Nephron (organoid): ENCODE data around the gene SLC22A23.

Experiments
- H3K27ac Mint-ChIP-seq, 3 experiments: 2 replicates each; pipeline ENCODE4 v1.8.0; 2020; ENCODE audit warnings: mixed read lengths in 3 of 3, mild to moderate bottlenecking in 2 of 3, moderate library complexity in 1 of 3
- H3K27me3 Mint-ChIP-seq: 2 replicates; pipeline ENCODE4 v1.8.0; 2021; ENCODE audit warnings: low read depth, mild to moderate bottlenecking, moderate library complexity, mixed read lengths
- H3K36me3 Mint-ChIP-seq: 2 replicates; pipeline ENCODE4 v1.8.0; 2020; ENCODE audit warnings: low read depth, mixed read lengths
- H3K4me1 Mint-ChIP-seq: 2 replicates; pipeline ENCODE4 v1.8.0; 2020; ENCODE audit warnings: mixed read lengths
- H3K4me3 Mint-ChIP-seq, 3 experiments: 2 replicates each; pipeline ENCODE4 v1.8.0; 2020; ENCODE audit warnings: mild to moderate bottlenecking in 3 of 3, mixed read lengths in 3 of 3, moderate library complexity in 2 of 3
- H3K9me3 Mint-ChIP-seq: 2 replicates; pipeline ENCODE4 v1.8.0; 2020; ENCODE audit warnings: mixed read lengths
- TF ChIP-seq, protein P1 (sequence below), 3 experiments: fragments of 200-600 bp; sonication (generic); IDR thresholded peaks; one replicate each; pipeline ENCODE4 v1.5.0; 2021; ENCODE audit warnings: antibody characterized with exemption in 3 of 3; ENCODE audit not compliant: unreplicated experiment in 3 of 3

SLC22A23 gene

DNA sequence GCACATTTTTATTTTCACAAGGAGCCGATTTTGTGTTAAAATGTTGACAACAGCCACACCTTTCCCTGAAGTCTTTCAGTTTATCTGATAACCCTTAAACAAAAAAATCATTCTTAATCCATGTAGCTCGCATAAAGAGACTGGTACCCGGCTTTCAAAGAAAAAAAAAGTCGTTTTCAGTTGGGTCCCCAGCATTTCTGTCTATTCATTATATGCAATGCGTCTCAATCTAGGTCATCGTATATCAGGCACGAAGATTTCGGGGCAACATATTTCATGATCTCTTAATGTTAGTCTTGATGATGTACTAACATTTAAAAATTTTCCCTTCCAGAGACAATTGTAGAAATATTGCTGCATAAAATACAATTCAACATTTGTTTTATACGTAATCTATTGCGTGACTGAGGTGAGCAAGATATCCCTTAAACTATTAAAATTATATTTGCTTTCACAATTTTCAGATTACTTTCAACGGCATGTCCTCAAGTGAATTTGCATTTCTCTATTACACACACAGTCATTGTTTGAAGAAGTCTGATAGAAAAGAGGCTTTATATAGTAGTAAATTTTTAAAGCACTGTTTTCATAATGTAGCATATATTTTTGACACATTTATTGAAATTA lies 226.5 kb downstream of the SLC22A23 start:
- TF ChIP-seq, protein P1, sequence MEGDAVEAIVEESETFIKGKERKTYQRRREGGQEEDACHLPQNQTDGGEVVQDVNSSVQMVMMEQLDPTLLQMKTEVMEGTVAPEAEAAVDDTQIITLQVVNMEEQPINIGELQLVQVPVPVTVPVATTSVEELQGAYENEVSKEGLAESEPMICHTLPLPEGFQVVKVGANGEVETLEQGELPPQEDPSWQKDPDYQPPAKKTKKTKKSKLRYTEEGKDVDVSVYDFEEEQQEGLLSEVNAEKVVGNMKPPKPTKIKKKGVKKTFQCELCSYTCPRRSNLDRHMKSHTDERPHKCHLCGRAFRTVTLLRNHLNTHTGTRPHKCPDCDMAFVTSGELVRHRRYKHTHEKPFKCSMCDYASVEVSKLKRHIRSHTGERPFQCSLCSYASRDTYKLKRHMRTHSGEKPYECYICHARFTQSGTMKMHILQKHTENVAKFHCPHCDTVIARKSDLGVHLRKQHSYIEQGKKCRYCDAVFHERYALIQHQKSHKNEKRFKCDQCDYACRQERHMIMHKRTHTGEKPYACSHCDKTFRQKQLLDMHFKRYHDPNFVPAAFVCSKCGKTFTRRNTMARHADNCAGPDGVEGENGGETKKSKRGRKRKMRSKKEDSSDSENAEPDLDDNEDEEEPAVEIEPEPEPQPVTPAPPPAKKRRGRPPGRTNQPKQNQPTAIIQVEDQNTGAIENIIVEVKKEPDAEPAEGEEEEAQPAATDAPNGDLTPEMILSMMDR (IDR thresholded peaks at IDR 0.05; ENCODE audit: unreplicated experiment in 3 of 3): no peak
- H3K27ac Mint-ChIP-seq: peak overlapping the region; percentile 86 to 95 (median 92)
- no peaks in the 10 kb centered on the region for H3K9me3 Mint-ChIP-seq
- peaks cover 7% of the 10 kb centered on the region for H3K36me3 Mint-ChIP-seq
- peaks cover 84% of the 10 kb centered on the region for H3K27me3 Mint-ChIP-seq
- peaks cover 49% of the 10 kb centered on the region for H3K4me1 Mint-ChIP-seq
- peak overlapping the region; percentile 90 to 92 (median 91) for H3K4me3 Mint-ChIP-seq

DNA sequence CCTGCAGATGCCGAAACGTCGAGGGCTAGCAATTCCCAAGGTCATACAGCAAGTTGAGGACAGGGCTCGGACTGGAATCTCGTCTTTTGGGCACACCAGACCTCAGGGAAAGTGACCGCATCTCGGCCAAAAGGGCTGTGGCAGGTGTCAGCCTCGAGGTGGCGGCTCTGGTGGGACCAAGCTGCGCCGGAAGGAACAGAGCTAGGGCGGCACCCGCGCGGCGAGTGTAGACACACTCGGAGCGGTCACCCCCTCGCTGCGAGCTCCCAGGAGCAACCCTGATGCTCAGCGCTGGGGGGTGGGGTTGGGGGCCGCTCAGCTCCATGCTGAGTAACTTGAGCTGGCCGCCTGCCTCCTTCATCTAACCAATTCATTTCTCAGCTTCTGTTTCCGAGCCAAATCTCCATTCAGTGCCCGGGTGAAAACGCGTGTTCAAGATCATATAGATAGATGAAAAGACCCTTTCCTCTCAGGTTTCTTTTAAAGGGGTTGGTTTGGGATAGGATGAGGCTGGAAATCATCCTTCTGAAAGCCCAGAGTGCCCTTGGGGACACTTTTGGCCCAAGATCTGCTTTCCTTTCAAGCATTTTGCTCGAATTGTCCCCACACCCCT lies 227.2 kb downstream of the SLC22A23 start:
- Mint-ChIP-seq H3K27me3 (peaks cover 82% of the 10 kb centered on the region), H3K9me3 (no peaks in the 10 kb centered on the region), H3K4me3 (peak overlapping the region; percentile 90 to 92 (median 91)), H3K36me3 (peaks cover 8% of the 10 kb centered on the region), H3K27ac (peak overlapping the region in 2 of 3 experiments; percentile 55 to 64), H3K4me1 (peaks cover 49% of the 10 kb centered on the region)
- TF ChIP-seq, protein P1 (IDR thresholded peaks at IDR 0.05; ENCODE audit: unreplicated experiment in 3 of 3): no peak

DNA sequence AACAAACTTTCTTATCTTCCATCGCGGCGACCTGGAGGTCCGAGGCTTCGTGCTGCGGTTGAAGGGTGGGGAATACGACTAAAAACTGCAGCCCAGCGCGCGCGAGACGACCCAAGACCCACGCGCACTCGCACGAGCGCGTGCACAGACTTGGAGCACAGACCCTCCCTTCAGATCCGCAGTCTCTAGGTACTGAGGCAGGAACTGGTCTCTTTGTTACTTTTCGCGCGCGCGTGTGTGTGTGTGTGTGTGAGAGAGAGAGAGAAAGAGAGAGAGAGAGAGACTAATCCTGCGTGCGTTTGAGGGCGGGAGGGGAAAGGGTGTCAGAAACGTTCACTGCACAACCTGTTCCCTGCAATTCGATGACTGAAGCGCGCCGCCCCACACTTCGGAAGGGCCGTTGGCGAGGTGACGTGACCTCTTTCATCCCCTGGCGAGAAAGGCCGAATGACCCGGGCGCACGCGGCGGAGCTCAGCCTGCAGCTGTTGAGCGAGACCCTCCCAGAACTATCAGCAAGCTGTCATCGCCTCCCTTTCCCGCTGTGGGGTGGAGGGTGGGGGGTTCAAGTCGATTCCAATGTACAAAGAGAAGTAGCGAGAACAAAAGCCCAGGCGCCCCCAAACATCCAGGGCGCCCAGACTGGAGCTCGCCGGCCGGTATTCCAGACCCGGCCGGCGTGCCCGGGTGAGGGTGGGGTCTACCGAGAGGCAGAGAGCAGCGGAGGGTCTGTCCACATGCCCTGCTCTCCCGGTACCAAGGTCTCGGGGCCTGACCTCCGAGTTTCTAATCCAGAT lies 227.9 kb downstream of the SLC22A23 start:
- no peaks in the 10 kb centered on the region for H3K9me3 Mint-ChIP-seq
- H3K4me1 Mint-ChIP-seq: peaks cover 56% of the 10 kb centered on the region
- peak overlapping the region; percentile 90 to 92 (median 91) for H3K4me3 Mint-ChIP-seq
- H3K27ac Mint-ChIP-seq: peak overlapping the region; percentile 83 to 93 (median 91)
- H3K36me3 Mint-ChIP-seq: peaks cover 15% of the 10 kb centered on the region
- TF ChIP-seq, protein P1 (IDR thresholded peaks at IDR 0.05; ENCODE audit: unreplicated experiment in 3 of 3): no peak
- H3K27me3 Mint-ChIP-seq: peaks cover 81% of the 10 kb centered on the region

DNA sequence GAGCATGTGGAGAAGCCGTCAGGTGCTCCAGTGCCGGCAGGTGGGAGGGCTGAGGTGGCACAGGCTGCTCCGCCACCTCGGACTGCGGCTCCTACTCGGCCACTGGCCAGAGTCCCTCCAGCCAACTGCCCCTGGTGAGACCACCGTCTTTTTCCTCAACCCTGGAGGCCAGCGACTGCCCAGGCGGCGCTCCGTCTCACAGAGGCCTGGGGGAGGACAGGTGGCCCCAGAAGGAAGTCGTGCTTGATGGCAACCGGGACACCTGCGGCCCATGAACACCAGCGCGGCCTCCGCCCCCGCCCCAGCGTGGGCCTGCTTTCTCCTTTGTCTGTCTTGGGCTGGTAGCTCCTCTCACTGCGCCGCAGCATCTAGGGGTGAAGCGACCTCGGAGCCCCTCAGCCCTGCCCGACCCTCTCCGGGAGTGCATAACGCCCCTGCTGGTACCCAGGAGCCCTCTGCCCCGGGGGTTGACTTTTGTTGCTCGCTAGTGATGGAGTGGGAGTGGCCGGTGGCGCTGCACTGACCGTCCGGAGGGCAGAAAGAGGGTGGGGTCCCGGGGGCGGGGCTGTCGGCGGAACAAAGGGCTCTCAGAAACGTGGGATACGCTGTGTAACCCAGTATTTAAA lies 228.7 kb downstream of the SLC22A23 start:
- Mint-ChIP-seq H3K4me1 (peaks cover 53% of the 10 kb centered on the region), H3K4me3 (peak overlapping the region; percentile 90 to 92 (median 91)), H3K27ac (peak overlapping the region in 2 of 3 experiments; percentile 83 to 93), H3K27me3 (peaks cover 77% of the 10 kb centered on the region), H3K9me3 (no peaks in the 10 kb centered on the region), H3K36me3 (peaks cover 21% of the 10 kb centered on the region)
- TF ChIP-seq, protein P1 (IDR thresholded peaks at IDR 0.05; ENCODE audit: unreplicated experiment in 3 of 3): no peak

DNA sequence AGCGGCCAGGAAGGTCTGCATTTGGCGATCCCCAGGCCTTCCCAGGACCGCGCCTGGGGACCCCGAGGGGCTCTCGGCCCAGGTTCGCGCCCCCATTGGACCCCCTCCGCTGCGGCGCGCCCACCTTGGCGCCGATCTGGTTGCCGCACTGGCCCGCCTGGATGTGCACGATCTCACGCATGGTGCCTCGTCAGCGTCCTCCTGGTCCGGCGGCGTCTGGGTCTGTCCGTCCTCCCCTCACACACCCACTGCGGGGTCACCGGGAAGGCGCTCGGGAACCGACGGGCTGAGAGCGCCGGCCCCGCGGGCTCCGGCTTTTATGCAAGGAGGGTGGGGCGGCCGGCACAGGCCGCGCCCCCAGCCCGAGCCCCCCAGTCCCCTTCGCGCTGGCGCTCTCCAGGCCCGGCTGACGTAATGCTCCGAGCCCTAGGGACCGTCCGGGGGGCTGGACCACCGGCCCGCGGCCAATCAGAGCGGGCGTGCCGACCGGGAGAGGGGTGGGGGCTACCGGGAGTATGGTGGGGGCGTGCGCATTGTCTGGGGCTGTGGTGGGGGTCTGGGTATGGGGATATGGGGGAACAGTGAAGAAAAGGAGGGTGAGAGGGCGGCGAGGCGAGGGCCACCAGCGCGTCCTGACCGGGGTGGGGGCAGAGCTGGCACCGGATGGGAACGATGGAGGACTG lies 229.3 kb downstream of the SLC22A23 start, which contains the start of gene TUBB2B:
TSS of gene TUBB2B (minus strand) at position 291 of the 683 bp plus-strand sequence. CDS start at position 181, 110 bp downstream.
- H3K27me3 Mint-ChIP-seq: peaks cover 71% of the 10 kb centered on the region
- H3K9me3 Mint-ChIP-seq: no peaks in the 10 kb centered on the region
- H3K4me1 Mint-ChIP-seq: peaks cover 49% of the 10 kb centered on the region
- H3K27ac Mint-ChIP-seq: peak within 1 kb of the TSS in 2 of 3 experiments; percentile 83 to 93
- peaks cover 21% of the 10 kb centered on the region for H3K36me3 Mint-ChIP-seq
- TF ChIP-seq, protein P1 (IDR thresholded peaks at IDR 0.05; ENCODE audit: unreplicated experiment in 3 of 3): no peak
- H3K4me3 Mint-ChIP-seq: peak within 1 kb of the TSS; percentile 90 to 92 (median 91)
